ENCODE measurements around the gene TLR3.

DNA sequence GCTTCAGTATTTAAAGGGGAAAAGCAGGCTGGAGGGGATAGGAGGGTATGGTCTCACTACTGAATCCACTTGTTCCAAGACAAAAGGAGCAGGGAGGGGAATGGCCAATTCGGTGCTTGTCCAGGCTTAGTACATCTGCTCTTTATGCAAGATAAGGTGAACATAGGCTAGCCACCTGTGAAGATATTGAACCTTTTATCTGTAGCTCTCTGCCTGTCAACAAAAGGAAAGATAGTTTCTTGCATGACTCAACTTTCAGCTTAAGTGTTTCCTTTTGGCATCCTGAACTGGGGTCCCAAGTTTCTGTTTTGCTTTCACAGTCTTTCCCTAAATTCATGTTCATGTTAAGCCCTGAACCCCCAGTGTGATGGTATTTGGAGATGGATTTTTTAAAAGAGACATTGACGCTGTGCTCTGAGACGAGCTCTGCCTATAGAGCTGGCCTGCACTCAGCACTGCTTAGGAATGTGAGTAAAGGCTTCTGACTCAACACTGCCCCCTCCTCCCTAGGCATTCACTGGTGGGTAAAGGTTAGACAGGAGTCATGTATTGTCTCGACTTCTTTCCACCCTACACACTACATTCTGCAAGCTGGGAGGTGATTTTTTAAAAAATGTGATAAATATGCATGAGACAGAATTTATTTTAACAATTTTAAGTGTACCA, 63.8 kb downstream of the TLR3 start:
- TF ChIP-seq ARNT (IDR thresholded peaks at IDR 0.05) (no peak), ELF4 (IDR thresholded peaks at IDR 0.05) (no peak), FOXK2 (IDR thresholded peaks at IDR 0.05) (no peak), FOXM1 (IDR thresholded peaks at IDR 0.05; ENCODE audit: borderline replicate concordance) (no peak), SUZ12 (IDR thresholded peaks at IDR 0.05) (no peak), HDGF (IDR thresholded peaks at IDR 0.05; ENCODE audit: borderline replicate concordance) (no peak), NFRKB (IDR thresholded peaks at IDR 0.05) (no peak), LEF1 (IDR thresholded peaks at IDR 0.05; ENCODE audit: borderline replicate concordance) (no peak)

All from HEK293T (cell line).